ENCODE data around the gene NTM. TPM values are rescaled to one million over a fixed set of nuclear protein-coding genes. Genes with fewer than 3 reads are reported as not detected.
"Not testable (repeated sequence)": the region's sequence is repeated elsewhere in the genome, so short reads cannot be mapped to it uniquely, and the experiment has no call there.

Gene NTM
- total RNA-seq, 2 donors from 2014 or later, result not detected

GRCh38 chr11:132367293-132367692 is 996.9 kb downstream of the NTM start:
- Mint-ChIP-seq H3K9me3 (peaks cover 2 to 11% of the 10 kb centered on the region in 2 donors), H3K27me3 (ENCODE audit: low read depth) (no peaks in the 10 kb centered on the region), H3K4me1 (ENCODE audit: low read depth) (no peaks in the 10 kb centered on the region), H3K27ac (no peak overlapping the region), H3K36me3 (ENCODE audit: insufficient read depth in 2 of 2) (peaks cover 2% of the 10 kb centered on the region in 2 donors), H3K4me3 (no peak overlapping the region)
- no peak for DNase-seq
- ATAC-seq (replicated peaks in 1 of 2), result no peak

GRCh38 chr11:132370114-132370513 is 999.7 kb downstream of the NTM start:
- not testable (repeated sequence) for H3K27ac Mint-ChIP-seq; H3K4me3 Mint-ChIP-seq; H3K27me3 Mint-ChIP-seq (ENCODE audit: low read depth); H3K36me3 Mint-ChIP-seq (ENCODE audit: insufficient read depth in 2 of 2); H3K4me1 Mint-ChIP-seq (ENCODE audit: low read depth); H3K9me3 Mint-ChIP-seq; ATAC-seq (replicated peaks in 1 of 2); DNase-seq

GRCh38 chr11:132373405-132374143 is 1003.2 kb downstream of the NTM start:
- Mint-ChIP-seq H3K36me3 (ENCODE audit: insufficient read depth in 2 of 2) (no peaks in the 10 kb centered on the region), H3K4me3 (no peak overlapping the region), H3K27ac (no peak overlapping the region), H3K27me3 (ENCODE audit: low read depth) (no peaks in the 10 kb centered on the region), H3K9me3 (peaks cover 2 to 6% of the 10 kb centered on the region in 2 donors), H3K4me1 (ENCODE audit: low read depth) (no peaks in the 10 kb centered on the region)
- no peak for ATAC-seq (replicated peaks in 1 of 2)
- DNase-seq, result no peak

GRCh38 chr11:132379540-132379939 is 1009.1 kb downstream of the NTM start:
- no peak overlapping the region for H3K4me3 Mint-ChIP-seq
- H3K27ac Mint-ChIP-seq, result no peak overlapping the region
- DNase-seq, result no peak
- ATAC-seq (replicated peaks in 1 of 2), result no peak
- peaks cover 4% of the 10 kb centered on the region in 2 donors for H3K36me3 Mint-ChIP-seq (ENCODE audit: insufficient read depth in 2 of 2)
- H3K9me3 Mint-ChIP-seq, result peaks cover 5 to 8% of the 10 kb centered on the region in 2 donors
- H3K27me3 Mint-ChIP-seq (ENCODE audit: low read depth), result no peaks in the 10 kb centered on the region
- no peaks in the 10 kb centered on the region for H3K4me1 Mint-ChIP-seq (ENCODE audit: low read depth)

Measured in activated T-cell treated with anti-CD3 and anti-CD28 coated beads, Interleukin-2, amount 50 U/mL, for 72 hours (primary cell).